H1 (cell line): ENCODE measurements around the gene DHRS1. TPM values are rescaled to one million over a fixed set of nuclear protein-coding genes. Genes with fewer than 3 reads are reported as not detected.

Experiments used
- CTCF ChIA-PET: fragments of 300-600 bp; sonication (Branson Sonifier 250); formaldehyde crosslinking; loops from one replicate; lab custom pipeline; 2021; ENCODE audit not compliant: partially characterized antibody; lab: Charles Lee
- POLR2A ChIA-PET: fragments of 300-600 bp; sonication (Branson Sonifier 250); formaldehyde crosslinking; loops from one replicate; lab custom pipeline; 2021; ENCODE audit warnings: inconsistent platforms; ENCODE audit not compliant: partially characterized antibody; lab: Charles Lee
- DNase-seq, 2 experiments: peaks; one replicate each; pipeline versions ENCODE4 v3.0.0 to v3.0.0-alpha.2; 2010 to 2022; ENCODE audit warnings: low spot score in 2 of 2, low read depth in 1 of 2, mixed read lengths in 1 of 2
- FAIRE-seq: peaks from 2 replicates; lab custom pipeline; 2011; peaks lifted over from hg19 to GRCh38; lab: Jason Lieb, UNC
- H2AFZ ChIP-seq: 2 replicates; pipeline ENCODE4 v1.8.1; 2012; ENCODE audit warnings: low read length, inconsistent platforms
- H2AK5ac ChIP-seq: 2 replicates; pipeline ENCODE4 v1.6.1; 2013; ENCODE audit warnings: low read depth, low read length
- H2BK120ac ChIP-seq: replicated peaks from 2 replicates; pipeline ENCODE3; 2013; ENCODE audit warnings: low read depth, low read length, inconsistent platforms
- H2BK12ac ChIP-seq: 2 replicates; pipeline ENCODE4 v1.6.1; 2013; ENCODE audit warnings: low read depth, low read length
- H2BK15ac ChIP-seq: 2 replicates; pipeline ENCODE4 v1.6.1; 2013; ENCODE audit warnings: low read length
- H2BK20ac ChIP-seq: 2 replicates; pipeline ENCODE4 v1.6.1; 2013; ENCODE audit warnings: low read length
- H2BK5ac ChIP-seq: 2 replicates; pipeline ENCODE4 v1.6.1; 2013; ENCODE audit warnings: low read depth, low read length
- H3K14ac ChIP-seq: 2 replicates; pipeline ENCODE4 v1.6.1; 2013; ENCODE audit warnings: inconsistent platforms; ENCODE audit not compliant: insufficient read length
- H3K18ac ChIP-seq: 2 replicates; pipeline ENCODE4 v1.6.1; 2013; ENCODE audit warnings: low read length; ENCODE audit errors: extremely low read depth
- H3K23ac ChIP-seq: 2 replicates; pipeline ENCODE4 v1.6.1; 2013; ENCODE audit warnings: inconsistent platforms; ENCODE audit not compliant: insufficient read length
- H3K23me2 ChIP-seq: 2 replicates; pipeline ENCODE4 v1.6.1; 2013; ENCODE audit warnings: low read depth, low read length
- H3K27ac ChIP-seq: 2 replicates; pipeline ENCODE4 v1.6.1; 2011; ENCODE audit warnings: low read depth, low read length, inconsistent platforms
- H3K27me3 ChIP-seq, 4 experiments: replicated peaks in 1 of 4; 1 replicate in 1 of 4; 2 replicates in 3 of 4; pipeline versions ENCODE4 v1.6.1 to v1.8.1; 2011 to 2013; ENCODE audit warnings: low read length in 3 of 4, mild to moderate bottlenecking in 3 of 4, inconsistent platforms in 2 of 4, mixed read lengths in 2 of 4, moderate library complexity in 1 of 4; ENCODE audit not compliant: control insufficient read depth in 3 of 4, insufficient read depth in 3 of 4; ENCODE audit errors: extremely low read depth in 1 of 4
- H3K36me3 ChIP-seq, 4 experiments: 2 replicates each; pipeline versions ENCODE4 v1.6.1 to v1.8.1; 2011 to 2013; ENCODE audit warnings: mild to moderate bottlenecking in 4 of 4, low read length in 3 of 4, moderate library complexity in 2 of 4, control low read depth in 1 of 4, inconsistent platforms in 1 of 4; ENCODE audit not compliant: insufficient read depth in 4 of 4, control insufficient read depth in 2 of 4
- H3K4ac ChIP-seq: replicated peaks from 2 replicates; pipeline ENCODE3; 2013; ENCODE audit warnings: low read length, low read depth, mixed read lengths, inconsistent platforms; ENCODE audit not compliant: insufficient read length
- H3K4me1 ChIP-seq, 4 experiments: replicated peaks in 1 of 4; 1 replicate in 1 of 4; 2 replicates in 3 of 4; pipeline versions ENCODE4 v1.6.1 to v1.8.1; 2011 to 2013; ENCODE audit warnings: low read length in 3 of 4, inconsistent platforms in 2 of 4, mixed read lengths in 1 of 4; ENCODE audit not compliant: insufficient read depth in 4 of 4, control insufficient read depth in 3 of 4
- H3K4me2 ChIP-seq, 2 experiments: 2 replicates each; pipeline versions ENCODE4 v1.6.1 to v1.8.1; 2011 to 2013; ENCODE audit warnings: low read depth in 2 of 2, low read length in 2 of 2, control low read depth in 1 of 2, inconsistent platforms in 1 of 2, mild to moderate bottlenecking in 1 of 2; ENCODE audit not compliant: insufficient read depth in 1 of 2
- H3K4me3 ChIP-seq, 4 experiments: fragments of 200-600, 300-600 bp in 1 of 4; sonication (generic), shearing (Covaris generic), sonication (Bioruptor Twin) in 1 of 4; 2 replicates each; pipeline versions ENCODE4 v1.5.1 to v1.8.1; 2011 to 2016; ENCODE audit warnings: low read length in 4 of 4, low read depth in 3 of 4, control low read depth in 2 of 4, inconsistent platforms in 2 of 4, mild to moderate bottlenecking in 2 of 4, mixed read lengths in 1 of 4, moderate library complexity in 1 of 4; ENCODE audit not compliant: insufficient read depth in 2 of 4; ENCODE audit errors: extremely low read depth in 1 of 4
- H3K56ac ChIP-seq: replicated peaks from 2 replicates; pipeline ENCODE3; 2013; ENCODE audit warnings: low read depth, mild to moderate bottlenecking, mixed read lengths, low read length, inconsistent platforms; ENCODE audit not compliant: insufficient read length
- H3K79me1 ChIP-seq: 2 replicates; pipeline ENCODE4 v1.6.1; 2013; ENCODE audit warnings: low read depth, low read length, control low read depth
- H3K79me2 ChIP-seq, 2 experiments: 2 replicates each; pipeline versions ENCODE4 v1.6.1 to v1.8.1; 2012 to 2013; ENCODE audit warnings: low read length in 2 of 2, mild to moderate bottlenecking in 2 of 2, inconsistent platforms in 1 of 2; ENCODE audit not compliant: insufficient read depth in 2 of 2, control insufficient read depth in 1 of 2
- H3K9ac ChIP-seq, 4 experiments: replicated peaks in 1 of 4; 1 replicate in 1 of 4; 2 replicates in 3 of 4; pipeline versions ENCODE4 v1.6.1 to v1.8.1; 2011 to 2013; ENCODE audit warnings: low read depth in 3 of 4, low read length in 3 of 4, control low read depth in 2 of 4, mild to moderate bottlenecking in 2 of 4, moderate library complexity in 2 of 4, inconsistent platforms in 1 of 4; ENCODE audit errors: extremely low read depth in 1 of 4
- H3K9me3 ChIP-seq, 2 experiments: 2 replicates each; pipeline versions ENCODE4 v1.6.1 to v1.8.1; 2012 to 2013; ENCODE audit warnings: mild to moderate bottlenecking in 2 of 2, moderate library complexity in 2 of 2, control low read depth in 1 of 2, inconsistent platforms in 1 of 2, low read depth in 1 of 2, low read length in 1 of 2, mixed read lengths in 1 of 2; ENCODE audit not compliant: insufficient read depth in 2 of 2
- H4K20me1 ChIP-seq, 2 experiments: replicated peaks in 1 of 2; 2 replicates each; pipeline versions ENCODE3 to v1.8.1; 2011 to 2013; ENCODE audit warnings: inconsistent platforms in 2 of 2, low read length in 2 of 2, mild to moderate bottlenecking in 1 of 2; ENCODE audit not compliant: insufficient read depth in 2 of 2, control insufficient read depth in 1 of 2
- H4K5ac ChIP-seq: 2 replicates; pipeline ENCODE4 v1.6.1; 2013; ENCODE audit warnings: low read length, low read depth, mixed read lengths, inconsistent platforms; ENCODE audit not compliant: insufficient read length
- H4K8ac ChIP-seq: 2 replicates; pipeline ENCODE4 v1.8.0; 2013; ENCODE audit warnings: mild to moderate bottlenecking, moderate library complexity, low read length, inconsistent platforms; ENCODE audit not compliant: insufficient read depth; ENCODE audit errors: extremely low read depth
- H4K91ac ChIP-seq: replicated peaks from 2 replicates; pipeline ENCODE3; 2013; ENCODE audit warnings: low read length, mixed read lengths, inconsistent platforms; ENCODE audit not compliant: insufficient read length
- CHD2 ChIP-seq: IDR thresholded peaks from 2 replicates; pipeline ENCODE4 v1.6.1; 2012; ENCODE audit warnings: low read length, improper control_type of control experiment
- CREB1 ChIP-seq: IDR thresholded peaks from 2 replicates; pipeline ENCODE4 v1.6.1; 2012; ENCODE audit warnings: inconsistent platforms
- GTF2F1 ChIP-seq: IDR thresholded peaks from 2 replicates; pipeline ENCODE4 v1.6.1; 2012; ENCODE audit warnings: low read depth, low read length, improper control_type of control experiment, borderline replicate concordance
- JUND ChIP-seq: IDR thresholded peaks from 2 replicates; pipeline ENCODE4 v1.6.1; 2011; ENCODE audit warnings: mild to moderate bottlenecking, improper control_type of control experiment, low read length
- KDM1A ChIP-seq: fragments of 200-600, 300-600 bp; sonication (generic); IDR thresholded peaks from 2 replicates; pipeline ENCODE4 v1.7.1; 2016; ENCODE audit warnings: mild to moderate bottlenecking, low read length, borderline replicate concordance
- KDM4A ChIP-seq: IDR thresholded peaks from one replicate; pipeline ENCODE4 v1.7.1; 2012; ENCODE audit warnings: low read depth, mild to moderate bottlenecking, moderate library complexity, low read length, inconsistent platforms; ENCODE audit not compliant: severe bottlenecking
- PHF8 ChIP-seq: fragments of 200-600 bp; sonication (generic); conservative IDR thresholded peaks from 2 replicates; pipeline ENCODE4 v1.7.1; 2012; ENCODE audit warnings: low read depth, mild to moderate bottlenecking, inconsistent platforms, low read length, moderate library complexity
- POLR2A ChIP-seq, 2 experiments: IDR thresholded peaks; 1 replicate in 1 of 2; 2 replicates in 1 of 2; pipeline ENCODE4 v1.6.1; 2011; ENCODE audit warnings: low read depth in 2 of 2, low read length in 2 of 2, mild to moderate bottlenecking in 2 of 2; ENCODE audit errors: control extremely low read depth in 1 of 2
- POU5F1 ChIP-seq: IDR thresholded peaks from 2 replicates; pipeline ENCODE4 v1.6.1; 2011; ENCODE audit warnings: low read depth, mild to moderate bottlenecking, low read length, moderate library complexity
- RFX5 ChIP-seq: IDR thresholded peaks from 2 replicates; pipeline ENCODE4 v1.6.1; 2011; ENCODE audit warnings: low read depth, low read length, improper control_type of control experiment, borderline replicate concordance
- SIN3A ChIP-seq, 2 experiments: IDR thresholded peaks in 1 of 2; conservative IDR thresholded peaks in 1 of 2; 2 replicates each; pipeline ENCODE4 v1.6.1; 2011 to 2012; ENCODE audit warnings: low read length in 2 of 2, improper control_type of control experiment in 1 of 2, low read depth in 1 of 2, mild to moderate bottlenecking in 1 of 2
- SP1 ChIP-seq: IDR thresholded peaks from 2 replicates; pipeline ENCODE4 v1.6.1; 2011; ENCODE audit warnings: low read depth, low read length
- SP2 ChIP-seq: IDR thresholded peaks from 2 replicates; pipeline ENCODE4 v1.6.1; 2012; ENCODE audit warnings: mild to moderate bottlenecking, low read length, inconsistent platforms
- SUZ12 ChIP-seq: fragments of 200-600 bp; sonication (generic); IDR thresholded peaks from 2 replicates; pipeline ENCODE4 v1.6.1; 2012; ENCODE audit warnings: mild to moderate bottlenecking, inconsistent platforms, low read length, moderate library complexity, mixed read lengths
- TEAD4 ChIP-seq: IDR thresholded peaks from 2 replicates; pipeline ENCODE4 v1.6.1; 2012; ENCODE audit warnings: low read depth, low read length, inconsistent platforms, mixed read lengths
- ZNF274 ChIP-seq: IDR thresholded peaks from 2 replicates; pipeline ENCODE4 v1.7.0; 2012; ENCODE audit warnings: low read length, borderline replicate concordance; ENCODE audit errors: extremely low read depth
- WGBS, 2 experiments: shearing (Covaris generic) in 1 of 2; methylation state at CpG; one replicate each; pipeline versions ENCODE4 v1.1.6 to v1.1.7; 2013 to 2015; ENCODE audit warnings: low lambda C conversion rate in 2 of 2, mixed read lengths in 2 of 2, inconsistent platforms in 1 of 2, low coverage in 1 of 2, missing lambda C conversion rate in 1 of 2; ENCODE audit not compliant: insufficient replicate concordance in 2 of 2, insufficient coverage in 1 of 2, insufficient read length in 1 of 2; ENCODE audit errors: extremely low coverage in 1 of 2, missing lambda C conversion rate in 1 of 2; 5-methylcytosine and 5-hydroxymethylcytosine counted together
- polyA plus RNA-seq, 7 experiments: library from polyadenylated mRNA; depleted of rRNA in 3 of 7; stranded (reverse) in 5 of 7; unstranded in 2 of 7; fragments of >200 nt in 5 of 7; fragments of 200-250 nt in 2 of 7; gene quantifications; 1 replicate in 5 of 7; 2 replicates in 1 of 7; 4 replicates in 1 of 7; pipeline versions ENCODE4 v1.2.1 to v1.2.3, GENCODE V29; 2011 to 2013; ENCODE audit warnings: missing spikeins in 2 of 7, mixed read lengths in 2 of 7
- total RNA-seq: library from RNA; stranded (reverse); fragmentation: NEBNext Ultra II Directional; extraction: Animal tissue kit (Norgen Biotek cat#: 25700); gene quantifications from 2 replicates; pipeline ENCODE4 v1.2.1, GENCODE V29; 2021

The DHRS1 gene
- total and polyA plus RNA-seq, 2 of the 8 experiments (the other 6 are each of a cell fraction or from before 2014, with no cell fraction given): 8.8 to 31.7 TPM

- H2AK5ac ChIP-seq: no peak overlapping the region
- H3K9me3 ChIP-seq: no peaks in the 10 kb centered on the region
- H4K8ac ChIP-seq: no peak overlapping the region
- H3K27ac ChIP-seq: no peak overlapping the region
- H3K23ac ChIP-seq: no peak overlapping the region
- H3K4me3 ChIP-seq: no peak overlapping the region
- peaks cover 0 to 2% of the 10 kb centered on the region in 2 experiments for H4K20me1 ChIP-seq
- H2BK5ac ChIP-seq: no peak overlapping the region
- no peak overlapping the region for H3K4ac ChIP-seq
- DNase-seq (no peak), FAIRE-seq (no peak)
- no peak overlapping the region for H2BK120ac ChIP-seq
- ChIA-PET POLR2A (interaction anchor here (0.6 to 4.5 kb wide), 3 partner anchors 11 to 16 kb away, joined by 3 to 26 read pairs (median 3); partner anchors contain the start of gene RABGGTA), CTCF (interaction anchor here (0.9 to 6.0 kb wide), 6 partner anchors 8 to 105 kb away, joined by 3 to 63 read pairs (median 26); partner anchors contain the start of genes CIDEB, DHRS1, NOP9 and RABGGTA)
- H3K23me2 ChIP-seq: no peaks in the 10 kb centered on the region
- no peaks in the 10 kb centered on the region for H3K79me1 ChIP-seq
- no peak overlapping the region for H3K4me2 ChIP-seq
- no peaks in the 10 kb centered on the region for H3K36me3 ChIP-seq
- no peak overlapping the region for H2BK20ac ChIP-seq
- H3K27me3 ChIP-seq: no peaks in the 10 kb centered on the region; a peak in 1 of 7 replicates
- no peaks in the 10 kb centered on the region for H3K79me2 ChIP-seq
- H4K5ac ChIP-seq: no peak overlapping the region
- no peak overlapping the region for H3K56ac ChIP-seq
- no peak overlapping the region for H2BK15ac ChIP-seq
- no peak overlapping the region for H3K9ac ChIP-seq
- no peak overlapping the region for H3K14ac ChIP-seq
- no peak overlapping the region for H3K18ac ChIP-seq
- H4K91ac ChIP-seq: no peak overlapping the region
- H2BK12ac ChIP-seq: no peak overlapping the region
- H3K4me1 ChIP-seq: no peaks in the 10 kb centered on the region; a peak in 1 of 7 replicates
- no peak overlapping the region for H2AFZ ChIP-seq
- WGBS, 2 experiments: 83% methylated on average over 7 of the region's 7 CpGs; no CpG with 5 or more reads in 1 of the 2 experiments
- no peak for TF ChIP-seq CHD2
- no peak for TF ChIP-seq SIN3A (conservative IDR thresholded peaks at IDR 0.05 in 1 of 2, IDR thresholded peaks at IDR 0.05 in 1 of 2; ENCODE audit: low read depth in 1 of 2, low read length in 2 of 2)
- no peak for TF ChIP-seq TEAD4
- no peak for TF ChIP-seq KDM1A
- no peak for TF ChIP-seq PHF8
- no peak for TF ChIP-seq ZNF274
- TF ChIP-seq CREB1: no peak
- TF ChIP-seq SUZ12: no peak
- TF ChIP-seq POU5F1: no peak
- TF ChIP-seq JUND: no peak
- no peak for TF ChIP-seq SP2
- no peak for TF ChIP-seq KDM4A
- TF ChIP-seq GTF2F1: no peak
- TF ChIP-seq POLR2A (IDR thresholded peaks at IDR 0.05; ENCODE audit: control extremely low read depth in 1 of 2, low read depth in 2 of 2, low read length in 2 of 2): no peak
- TF ChIP-seq SP1: no peak
- TF ChIP-seq RFX5: no peak
Measured at GRCh38 chr14:24253936-24254335, 45.6 kb downstream of the DHRS1 start.
